ENCODE data around the gene OR12D2.
"Not testable (repeated sequence)": the region's sequence is repeated elsewhere in the genome, so short reads cannot be mapped to it uniquely, and the experiment has no call there.

The OR12D2 gene, protein sequence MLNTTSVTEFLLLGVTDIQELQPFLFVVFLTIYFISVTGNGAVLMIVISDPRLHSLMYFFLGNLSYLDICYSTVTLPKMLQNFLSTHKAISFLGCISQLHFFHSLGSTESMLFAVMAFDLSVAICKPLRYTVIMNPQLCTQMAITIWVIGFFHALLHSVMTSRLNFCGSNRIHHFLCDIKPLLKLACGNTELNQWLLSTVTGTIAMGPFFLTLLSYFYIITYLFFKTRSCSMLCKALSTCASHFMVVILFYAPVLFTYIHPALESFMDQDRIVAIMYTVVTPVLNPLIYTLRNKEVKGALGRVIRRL

DNA sequence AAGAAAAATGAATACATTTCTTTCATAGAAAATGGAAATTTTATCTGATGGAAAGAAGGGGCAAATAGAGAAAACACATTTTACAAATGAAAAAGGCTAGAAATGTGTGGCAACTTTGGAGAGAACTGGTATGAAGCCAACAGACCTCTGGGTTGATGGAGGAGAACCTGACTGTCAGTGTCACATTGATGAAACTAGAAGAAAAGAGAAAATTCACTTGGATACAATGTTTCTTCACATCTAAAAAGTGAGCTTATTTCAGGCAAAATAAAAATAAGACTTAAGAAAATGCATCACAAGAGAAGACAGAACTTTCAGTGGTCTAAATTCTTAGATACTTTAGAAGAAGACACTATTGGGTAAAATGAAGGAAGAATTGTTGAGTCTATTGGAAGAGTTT is at the start of gene OR12D2:
TSS of gene OR12D2 (plus strand) at position 301 of the 400 bp plus-strand sequence. CDS start 1,069 bp downstream, outside the sequence.
- in situ Hi-C loops (cut with MboI; ENCODE audit: low sequenced_read_pairs), result no loop called here

DNA sequence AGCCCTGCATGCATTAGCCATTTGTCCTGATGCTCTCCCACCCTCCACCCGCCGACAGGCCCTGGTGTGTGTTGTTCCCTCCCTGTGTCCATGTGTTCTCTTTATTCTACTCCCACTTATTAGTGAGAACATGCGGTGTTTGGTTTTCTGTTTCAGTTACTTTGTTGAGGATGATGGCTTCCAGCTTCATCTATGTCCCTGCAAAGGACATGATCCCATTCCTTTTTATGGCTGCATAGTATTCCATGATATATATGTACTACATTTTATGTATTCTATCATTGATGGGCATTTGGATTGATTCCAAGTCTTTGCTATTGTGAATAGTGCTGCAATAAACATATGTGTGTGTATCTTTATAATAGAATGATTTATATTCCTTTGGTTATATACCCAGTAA is 46.1 kb upstream of the OR12D2 start:
- in situ Hi-C loops (cut with MboI; ENCODE audit: low sequenced_read_pairs), result not testable (repeated sequence)

DNA sequence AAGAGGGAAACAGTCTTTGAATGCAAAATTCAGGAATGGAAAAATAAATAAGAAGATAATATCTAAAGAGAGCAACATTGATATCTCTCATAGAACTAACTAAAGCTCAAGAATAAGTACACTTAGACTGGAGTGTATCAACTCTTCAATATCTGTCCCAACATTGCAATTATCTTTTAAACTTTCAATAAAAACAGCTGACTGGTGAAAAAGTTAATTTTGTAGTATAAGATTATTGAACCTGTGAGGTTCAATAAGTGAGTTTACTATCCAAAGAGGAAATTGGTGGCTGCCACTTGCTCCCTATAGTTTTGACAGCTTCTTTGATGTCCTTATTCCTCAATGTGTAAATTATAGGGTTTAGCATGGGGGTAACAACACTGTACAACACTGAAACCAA is 40.5 kb upstream of the OR12D2 start:
- in situ Hi-C loops (cut with MboI; ENCODE audit: low sequenced_read_pairs), result no loop called here

DNA sequence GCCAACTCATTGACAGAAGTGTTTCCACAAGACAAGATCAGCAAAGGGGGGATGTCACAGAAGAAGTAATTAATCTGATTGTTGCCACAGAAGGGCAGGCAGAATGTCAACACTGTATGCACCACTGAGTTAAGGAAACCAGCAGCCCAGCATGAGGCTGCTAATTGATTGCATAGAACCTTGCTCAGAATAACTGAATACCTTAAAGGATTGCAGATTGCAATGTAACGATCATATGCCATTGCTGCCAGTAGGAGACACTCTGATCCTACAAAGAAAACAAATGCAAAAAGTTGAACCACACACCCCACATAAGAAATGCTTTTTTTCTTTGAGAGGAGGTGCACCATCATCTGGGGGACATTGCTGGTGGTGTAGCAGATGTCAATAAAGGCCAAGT is 39.8 kb upstream of the OR12D2 start:
- in situ Hi-C loops (cut with MboI; ENCODE audit: low sequenced_read_pairs), result no loop called here

DNA sequence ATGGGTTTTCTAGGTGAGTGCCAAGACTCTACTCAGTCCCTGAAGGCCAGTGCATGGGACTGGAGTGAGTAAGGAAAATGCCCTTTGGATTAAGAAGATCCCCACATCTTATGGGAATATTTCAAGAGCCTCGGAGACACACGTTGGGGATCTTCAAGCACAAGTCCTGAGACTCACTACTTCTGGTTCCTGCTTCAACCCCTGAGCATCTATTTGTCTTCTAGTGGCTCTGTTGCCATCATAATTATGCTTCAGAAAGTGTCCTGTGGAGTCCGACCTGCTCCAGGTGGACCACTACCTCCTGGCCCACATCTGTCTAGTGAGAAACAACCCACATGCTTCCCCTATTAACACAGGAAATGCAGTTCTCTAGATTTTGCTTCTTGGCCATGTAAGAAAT is 26.7 kb upstream of the OR12D2 start, which contains the start of gene OR5V1:
TSS of gene OR5V1 (minus strand) at position 101 of the 400 bp plus-strand sequence. CDS start 12,670 bp downstream, outside the sequence.
- in situ Hi-C loops (cut with MboI; ENCODE audit: low sequenced_read_pairs), result no loop called here

DNA sequence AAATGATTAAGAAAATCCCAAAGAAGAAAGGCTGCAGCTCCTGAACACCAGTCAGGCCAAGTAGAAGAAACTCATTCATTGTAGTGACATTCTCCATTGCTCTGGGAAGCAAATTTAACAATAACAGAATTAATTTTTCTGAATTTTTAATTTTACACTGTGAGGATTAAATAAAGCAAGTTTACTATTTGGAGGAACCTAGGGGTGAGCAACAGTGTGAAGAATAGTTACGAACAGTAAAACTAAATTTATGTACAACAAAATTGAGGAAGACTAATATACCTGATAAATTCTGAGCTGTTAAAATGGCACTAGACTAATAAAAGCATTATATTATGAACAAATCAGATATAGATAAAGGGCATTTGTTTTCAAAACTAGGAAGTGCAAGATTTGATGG is 20.2 kb upstream of the OR12D2 start, which contains the start of gene OR12D3:
TSS of gene OR12D3 (minus strand) at position 101 of the 400 bp plus-strand sequence. CDS start at position 97, 4 bp downstream.
- in situ Hi-C loops (cut with MboI; ENCODE audit: low sequenced_read_pairs), result no loop called here

DNA sequence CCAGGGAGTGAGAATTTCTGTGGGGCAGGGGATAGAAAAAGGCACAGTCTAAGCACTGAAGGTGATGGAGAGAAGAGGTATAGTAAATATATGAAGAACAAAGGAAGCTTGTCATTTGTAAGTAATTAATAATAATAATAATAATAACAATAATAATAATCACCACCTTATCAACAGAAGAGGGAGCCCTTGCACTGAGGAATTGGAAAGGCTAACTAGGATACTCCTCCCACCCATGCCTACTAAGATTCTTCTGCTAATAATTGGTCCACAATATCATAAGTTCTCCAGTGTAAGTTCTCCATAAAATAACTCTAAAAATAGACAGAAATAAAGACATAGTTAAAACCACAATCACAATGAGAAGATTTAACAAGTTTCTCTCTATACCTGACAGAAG is 19.4 kb upstream of the OR12D2 start:
- in situ Hi-C loops (cut with MboI; ENCODE audit: low sequenced_read_pairs), result no loop called here

DNA sequence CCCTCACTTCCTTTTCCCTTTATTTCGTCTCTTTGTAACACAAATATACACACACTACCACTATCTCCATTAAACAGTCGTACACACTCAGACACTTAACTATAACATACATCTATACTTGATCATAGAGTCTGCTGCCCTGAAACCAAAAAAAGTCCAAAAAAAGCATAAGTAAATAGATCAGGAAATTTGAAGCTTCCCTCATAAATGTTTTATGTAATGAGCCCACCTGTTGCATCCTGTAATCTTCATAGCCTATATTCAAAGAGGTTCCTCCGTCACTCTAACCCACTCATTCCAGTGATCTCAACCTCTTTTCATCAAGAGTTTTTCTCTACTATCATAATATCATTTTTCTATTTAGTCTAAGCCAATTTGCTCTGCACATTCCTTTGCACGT is 6.9 kb upstream of the OR12D2 start:
- in situ Hi-C loops (cut with MboI; ENCODE audit: low sequenced_read_pairs), result no loop called here

DNA sequence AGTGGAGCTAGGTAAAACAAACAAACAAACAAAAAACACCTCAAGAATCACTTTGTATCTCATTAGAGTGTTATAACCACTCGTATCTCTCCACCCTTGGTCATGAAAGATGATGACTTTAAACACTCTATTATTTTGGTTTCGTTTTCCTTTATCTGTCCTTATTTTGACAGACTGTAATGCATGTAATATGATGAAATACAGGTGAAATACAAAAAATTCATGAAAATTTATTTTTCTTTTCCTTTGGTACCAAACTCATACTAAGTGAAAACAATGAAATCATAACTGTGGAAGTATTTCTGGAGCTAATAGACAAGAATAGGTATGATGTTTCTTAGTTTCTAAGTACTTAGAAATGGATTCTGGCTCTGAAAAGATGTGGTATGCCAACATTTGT is 4.1 kb downstream of the OR12D2 start:
- in situ Hi-C loops (cut with MboI; ENCODE audit: low sequenced_read_pairs), result no loop called here

DNA sequence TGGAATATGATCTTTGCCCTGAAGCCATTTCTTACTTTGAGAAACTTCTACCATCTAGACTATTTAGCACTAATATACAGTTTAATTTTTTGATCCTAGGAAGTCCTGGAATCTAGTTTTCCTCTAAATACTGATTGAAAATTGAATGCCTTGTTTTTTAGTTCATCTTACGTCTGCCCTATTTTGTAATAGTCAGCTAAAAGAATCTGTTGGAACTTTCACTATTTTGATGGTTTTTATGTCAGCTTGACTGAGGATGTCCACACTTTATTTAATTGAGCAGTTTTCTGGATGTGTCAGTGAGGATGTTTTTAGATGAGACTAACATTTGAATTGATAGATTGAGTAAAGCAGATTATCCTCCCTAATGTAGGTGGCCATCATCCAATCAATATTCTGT is 8.4 kb downstream of the OR12D2 start:
- in situ Hi-C loops (cut with MboI; ENCODE audit: low sequenced_read_pairs), result no loop called here

DNA sequence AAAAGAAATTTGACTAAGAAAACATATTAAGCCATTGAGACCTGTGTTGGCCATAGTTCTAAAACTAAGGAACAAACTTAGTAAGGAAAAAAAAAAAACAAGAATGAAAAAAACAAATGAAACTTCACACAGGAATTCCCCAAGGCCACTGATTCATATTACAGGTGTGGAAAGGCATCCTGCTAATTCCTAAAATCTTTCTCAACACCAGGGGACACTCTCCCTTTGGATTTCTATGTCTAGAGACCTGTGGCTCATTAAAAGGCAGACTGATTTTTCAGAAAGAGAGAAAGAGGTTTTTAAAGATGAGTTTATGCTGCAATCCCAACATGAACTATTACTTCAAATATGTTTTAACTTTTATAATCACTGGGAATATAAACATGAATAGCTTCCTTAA is 19.2 kb downstream of the OR12D2 start, which contains the start of gene OR12D1:
TSS of gene OR12D1 (plus strand) at position 341 of the 400 bp plus-strand sequence.
- in situ Hi-C loops (cut with MboI; ENCODE audit: low sequenced_read_pairs), result no loop called here

DNA sequence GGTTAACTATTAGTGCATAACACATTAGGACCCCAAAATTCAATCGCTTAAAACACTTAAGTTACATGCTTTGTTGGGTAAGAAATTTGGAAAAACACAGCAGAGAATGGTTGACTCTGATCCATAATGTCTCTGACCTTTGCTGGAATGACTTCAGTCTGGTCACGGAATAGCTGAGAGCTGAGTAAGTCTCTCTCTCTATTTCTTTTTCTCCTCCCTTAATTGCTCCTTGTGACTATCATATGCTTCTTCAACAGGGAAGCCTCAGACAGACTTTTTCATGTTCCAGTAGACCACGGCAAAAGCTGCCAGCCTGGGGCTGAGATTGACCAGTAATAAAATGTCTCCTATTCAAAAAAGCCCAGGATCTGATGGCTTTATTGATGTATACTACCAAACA is 24.1 kb downstream of the OR12D2 start:
- in situ Hi-C loops (cut with MboI; ENCODE audit: low sequenced_read_pairs), result no loop called here

DNA sequence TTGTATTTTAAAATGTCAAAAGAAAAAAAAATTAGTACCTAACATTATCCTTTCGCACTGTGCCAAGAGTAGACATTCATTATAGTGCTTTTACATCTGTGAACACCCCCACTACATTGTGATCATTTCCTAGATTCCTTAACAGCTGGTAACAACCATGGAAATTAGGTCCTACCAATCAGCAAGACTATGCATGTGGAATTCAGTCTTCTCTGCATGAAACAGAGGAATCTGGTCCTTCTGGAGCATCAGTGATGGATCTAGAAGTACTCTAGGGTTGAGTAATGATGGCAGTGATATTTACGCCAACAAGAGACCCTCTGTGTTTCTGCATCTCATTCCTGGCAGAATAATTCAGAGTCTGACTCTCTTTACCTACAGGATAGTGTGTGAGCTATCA is 28.7 kb downstream of the OR12D2 start:
- in situ Hi-C loops (cut with MboI; ENCODE audit: low sequenced_read_pairs), result no loop called here

DNA sequence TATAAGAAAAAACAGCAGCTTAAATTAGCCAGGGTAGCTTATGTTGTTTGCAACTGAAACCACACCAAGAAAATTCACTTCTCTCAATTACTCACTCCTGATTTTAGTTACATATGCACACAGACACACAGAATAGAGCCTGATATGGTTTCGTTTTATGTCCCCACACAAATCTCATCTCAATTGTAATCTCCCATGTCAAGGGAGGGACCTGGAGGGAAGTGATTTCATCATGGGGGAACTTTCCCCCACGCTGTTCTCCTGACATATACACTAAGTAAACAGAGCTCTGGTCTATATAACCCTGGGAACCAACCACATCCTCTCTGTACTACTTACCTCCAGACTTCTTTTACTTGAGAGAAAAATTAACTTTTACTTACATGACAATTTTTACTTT is 29.1 kb downstream of the OR12D2 start:
- in situ Hi-C loops (cut with MboI; ENCODE audit: low sequenced_read_pairs), result no loop called here

DNA sequence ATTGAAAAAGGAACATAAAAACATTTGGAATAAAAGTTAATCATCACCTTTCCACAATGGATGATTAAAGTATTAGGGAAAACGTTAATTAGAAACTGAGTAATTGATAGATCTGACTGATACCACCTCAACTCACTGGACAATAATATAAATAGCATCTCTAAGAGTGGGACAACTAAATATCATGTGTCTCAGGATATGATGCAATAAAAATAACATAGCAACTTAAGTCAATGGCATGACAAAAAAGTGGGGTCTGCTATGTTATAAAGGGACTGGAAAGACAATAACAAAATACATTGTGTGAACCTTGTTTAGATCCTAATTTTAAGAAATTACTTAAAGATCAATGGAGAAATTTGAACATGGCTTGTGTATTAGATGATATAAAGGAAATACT is 29.6 kb downstream of the OR12D2 start:
- in situ Hi-C loops (cut with MboI; ENCODE audit: low sequenced_read_pairs), result no loop called here

DNA sequence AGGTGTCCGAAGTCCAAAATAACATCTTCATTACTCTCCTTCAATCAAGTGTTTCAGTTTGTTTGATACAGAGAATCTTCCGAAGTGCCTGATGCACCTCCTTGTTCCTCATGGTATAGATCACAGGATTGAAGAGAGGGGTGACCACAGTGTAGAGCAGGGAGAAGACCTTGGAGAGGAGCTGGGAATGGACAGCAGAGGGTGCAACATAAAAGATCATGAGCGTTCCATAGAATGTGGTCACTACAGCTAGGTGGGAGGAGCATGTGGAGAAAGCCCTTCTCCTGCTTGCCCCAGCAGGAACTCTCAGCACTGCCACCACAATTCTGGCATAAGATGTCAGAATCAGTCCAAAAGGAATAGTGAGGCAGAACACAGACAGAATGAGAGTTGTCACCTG is 31.2 kb downstream of the OR12D2 start:
- in situ Hi-C loops (cut with MboI; ENCODE audit: low sequenced_read_pairs), result no loop called here

DNA sequence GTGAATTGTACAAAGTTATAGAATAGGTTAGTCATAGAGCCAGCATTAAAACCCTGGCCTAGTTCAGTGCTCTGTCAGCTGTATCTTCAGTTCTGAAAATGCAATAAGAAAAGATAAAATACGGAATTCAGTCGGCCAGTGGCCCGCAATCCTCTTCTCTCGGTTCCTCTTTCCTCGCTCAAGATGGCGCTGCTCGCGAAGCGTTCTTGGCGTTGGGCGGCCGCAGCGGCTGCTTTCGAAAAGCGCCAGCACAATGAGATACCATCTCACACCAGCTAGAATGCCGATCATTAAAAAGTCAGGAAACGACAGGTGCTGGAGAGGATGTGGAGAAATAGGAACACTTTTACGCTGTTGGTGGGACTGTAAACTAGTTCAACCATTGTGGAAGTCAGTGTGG is 41.3 kb downstream of the OR12D2 start:
- in situ Hi-C loops (cut with MboI; ENCODE audit: low sequenced_read_pairs), result not testable (repeated sequence)

DNA sequence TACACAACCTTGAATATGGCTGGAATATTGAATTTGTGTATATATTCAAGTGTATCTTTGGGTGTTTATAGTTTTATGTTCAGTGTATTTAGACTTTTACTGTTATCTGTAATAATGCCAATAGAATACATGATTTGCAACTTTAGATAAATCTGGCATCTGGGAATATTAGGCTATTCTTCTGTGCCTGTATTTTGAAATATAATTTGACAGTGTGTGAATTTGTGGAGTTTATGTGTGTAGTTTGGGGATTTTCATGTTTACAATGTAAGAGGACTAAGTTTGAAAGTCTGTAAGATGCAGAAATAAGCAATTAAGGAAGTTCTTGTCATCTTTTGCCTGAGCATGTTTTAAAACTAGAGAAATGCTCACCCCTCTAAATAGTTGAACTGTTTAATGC is 43.6 kb downstream of the OR12D2 start, which contains the start of gene OR10C1:
TSS of gene OR10C1 (plus strand) at position 301 of the 400 bp plus-strand sequence. CDS start 710 bp downstream, outside the sequence.
- in situ Hi-C loops (cut with MboI; ENCODE audit: low sequenced_read_pairs), result no loop called here

DNA sequence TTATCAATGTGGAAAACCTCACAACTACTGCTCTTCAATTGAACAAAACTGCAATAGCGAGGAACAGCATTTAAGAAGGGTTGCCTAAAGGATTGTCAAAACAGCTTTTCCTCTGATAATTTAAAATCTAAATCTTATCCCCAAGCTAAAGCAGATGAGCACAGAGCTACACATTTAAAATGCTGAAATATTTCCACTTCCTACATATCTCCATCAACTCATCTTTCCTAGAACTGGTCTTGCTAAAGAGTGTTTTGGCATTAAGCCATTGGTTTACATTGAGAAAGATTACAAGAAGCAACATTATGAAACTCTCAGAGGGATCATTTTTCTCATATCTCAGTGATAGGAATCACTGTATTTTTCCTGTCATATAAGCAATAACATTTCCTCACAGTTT is 47.3 kb downstream of the OR12D2 start:
- in situ Hi-C loops (cut with MboI; ENCODE audit: low sequenced_read_pairs), result no loop called here

DNA sequence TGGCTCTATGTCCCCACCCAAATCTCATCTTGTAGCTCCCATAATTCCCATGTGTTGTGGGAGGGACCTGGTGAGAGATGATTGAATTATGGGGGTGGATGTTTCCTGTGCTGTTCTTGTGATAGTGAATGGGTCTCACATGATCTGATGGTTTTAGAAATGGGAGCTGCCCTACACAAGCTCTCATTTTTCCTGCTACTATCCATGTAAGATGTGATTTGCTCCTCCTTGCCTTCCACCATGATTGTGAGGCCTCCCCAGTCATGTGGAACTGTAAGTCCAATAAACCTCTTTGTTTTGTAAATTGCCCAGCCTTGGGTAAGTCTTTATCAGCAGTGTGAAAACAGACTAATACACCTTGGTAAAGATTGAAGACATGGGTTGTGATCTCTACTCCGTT is 48.6 kb downstream of the OR12D2 start:
- in situ Hi-C loops (cut with MboI; ENCODE audit: low sequenced_read_pairs), result not testable (repeated sequence)
